Measurements from ENCODE around the gene NOC4L. TPM values are rescaled to one million over a fixed set of nuclear protein-coding genes. Genes with fewer than 3 reads are reported as not detected.
"Not testable (repeated sequence)": the region's sequence is repeated elsewhere in the genome, so short reads cannot be mapped to it uniquely, and the experiment has no call there.

Gene NOC4L
- total RNA-seq, 2 experiments from 2014 or later, result 27.1 to 27.4 TPM

DNA sequence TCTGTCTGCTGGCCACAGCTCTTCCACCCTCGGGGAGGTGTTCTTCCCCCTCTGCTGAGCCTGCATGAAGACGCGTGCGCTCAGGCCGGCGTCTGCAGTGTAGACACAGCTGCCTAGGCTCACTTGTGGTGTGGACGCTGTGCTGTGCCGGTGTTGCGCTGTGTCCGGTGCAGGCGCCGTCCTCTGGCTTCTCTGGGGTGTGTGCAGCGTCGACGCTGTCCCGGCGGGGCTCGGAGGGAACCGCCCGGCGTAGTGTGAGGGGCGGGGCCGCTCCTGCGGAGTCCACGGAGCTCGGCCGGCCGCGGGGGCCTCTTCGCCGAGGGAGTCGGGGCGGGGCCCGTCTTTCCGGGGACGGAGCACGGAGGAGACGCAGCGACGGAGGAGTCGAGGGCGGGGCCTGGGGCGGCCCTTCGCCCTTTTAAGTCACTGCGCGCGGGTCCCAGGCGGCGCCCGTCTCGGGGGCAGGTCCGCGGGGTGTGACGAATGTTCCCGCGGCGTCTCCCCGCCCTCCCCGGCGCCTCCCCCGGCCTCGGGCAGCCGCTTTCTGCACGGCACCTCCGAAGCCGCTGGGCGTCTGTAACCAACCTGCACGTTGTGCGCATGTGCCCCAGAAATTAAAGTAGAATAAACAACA lies 45.2 kb downstream of the NOC4L start:
- peak; percentile 92 for DNase-seq
- peak overlapping the region; percentile 50 for H3K27ac Mint-ChIP-seq
- peak overlapping the region; percentile 89 for H3K4me3 Mint-ChIP-seq
- peaks cover 19% of the 10 kb centered on the region for H3K9me3 Mint-ChIP-seq
- intact Hi-C loops (cut with micrococcal nuclease), result loop anchor here (1.0 to 2.0 kb wide), 7 partner anchors 11 to 521 kb away; partner anchors contain the start of genes DDX51, NOC4L and PGAM5
- peaks cover 9% of the 10 kb centered on the region for H3K36me3 Mint-ChIP-seq (ENCODE audit: low read depth)
- no peaks in the 10 kb centered on the region for H3K27me3 Mint-ChIP-seq (ENCODE audit: low read depth)
- peaks cover 31% of the 10 kb centered on the region for H3K4me1 Mint-ChIP-seq (ENCODE audit: low read depth)
- CTCF ChIA-PET, result interaction anchor here (0.6 to 0.9 kb wide), 2 partner anchors 28 to 564 kb away, joined by 3 read pairs; no protein-coding TSS in a partner anchor

DNA sequence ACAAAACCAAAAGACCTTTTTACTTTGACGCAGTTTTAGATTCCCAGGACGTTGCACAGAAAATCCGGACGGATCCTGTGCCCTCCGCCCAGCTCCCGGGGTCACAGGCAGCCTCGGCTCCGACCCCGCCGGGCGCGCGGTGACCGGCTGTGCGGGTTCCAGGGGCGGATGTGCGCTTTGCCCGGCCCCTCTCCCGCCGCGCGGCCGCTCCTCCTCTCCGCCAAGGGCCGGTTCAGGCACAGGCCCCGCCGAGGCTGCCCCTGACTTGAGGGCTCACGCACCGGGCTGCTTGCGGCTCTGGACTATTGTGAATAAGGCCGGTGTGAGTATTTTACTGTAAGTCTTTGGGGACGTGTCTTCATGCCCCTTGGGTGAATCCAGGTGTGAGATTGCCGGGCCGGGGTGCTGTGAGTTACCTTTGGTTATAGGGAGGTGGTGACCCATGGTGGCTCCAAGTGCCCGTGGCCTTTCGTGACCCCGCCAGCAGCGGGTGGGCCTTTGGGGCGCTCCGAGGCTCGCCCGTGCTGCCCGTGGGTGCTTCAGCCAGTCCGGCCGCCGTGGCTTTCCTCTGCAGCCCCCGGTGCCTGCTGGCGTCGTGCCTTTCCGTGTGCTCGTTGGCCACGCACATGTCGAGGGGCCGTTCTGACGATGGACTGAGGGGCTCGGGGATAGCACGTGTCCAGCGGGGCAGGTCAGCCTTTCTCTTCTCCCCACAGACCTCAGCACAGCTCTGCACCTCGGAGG lies 45.9 kb downstream of the NOC4L start:
- Mint-ChIP-seq H3K4me1 (ENCODE audit: low read depth) (peaks cover 30% of the 10 kb centered on the region), H3K27me3 (ENCODE audit: low read depth) (no peaks in the 10 kb centered on the region), H3K9me3 (peaks cover 16% of the 10 kb centered on the region), H3K4me3 (peak overlapping the region; percentile 89), H3K36me3 (ENCODE audit: low read depth) (peaks cover 9% of the 10 kb centered on the region), H3K27ac (no peak overlapping the region)
- CTCF ChIA-PET, result no interaction called here
- intact Hi-C loops (cut with micrococcal nuclease), result no loop called here
- DNase-seq, result no peak

DNA sequence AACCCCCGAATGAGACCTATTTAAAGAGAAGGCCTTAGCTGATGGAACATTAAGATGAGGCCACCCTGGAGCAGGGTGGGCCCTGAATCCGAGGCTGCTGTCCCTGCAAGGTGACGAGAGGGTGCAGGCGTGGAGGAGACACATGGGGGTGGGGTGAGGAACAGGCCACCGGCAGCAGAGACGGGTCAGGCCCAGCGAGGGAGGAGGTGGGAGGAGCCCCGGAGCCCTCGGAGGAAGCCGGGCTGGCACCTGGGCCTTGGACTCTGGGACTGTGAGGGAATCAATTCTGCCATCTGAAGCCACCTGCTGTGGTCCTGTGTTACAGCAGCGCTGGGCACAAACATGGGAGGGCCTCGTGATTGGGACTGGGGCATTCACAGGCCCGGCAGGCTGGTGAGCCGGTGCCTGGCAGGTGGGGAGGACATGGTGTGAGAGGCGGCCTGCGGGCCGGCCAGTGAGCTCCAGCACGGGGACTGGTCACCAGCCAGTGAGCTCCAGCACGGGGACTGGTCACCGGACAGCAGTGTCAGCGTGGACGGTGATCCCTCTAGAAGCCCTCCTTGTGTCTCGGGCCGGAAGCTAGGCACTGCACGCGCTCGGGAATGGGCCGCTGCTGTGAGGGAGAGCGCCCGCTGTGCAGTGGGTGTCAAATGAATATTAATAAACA lies 46.7 kb downstream of the NOC4L start:
- CTCF ChIA-PET, result no interaction called here
- H3K27me3 Mint-ChIP-seq (ENCODE audit: low read depth), result no peaks in the 10 kb centered on the region
- H3K27ac Mint-ChIP-seq, result no peak overlapping the region

DNA sequence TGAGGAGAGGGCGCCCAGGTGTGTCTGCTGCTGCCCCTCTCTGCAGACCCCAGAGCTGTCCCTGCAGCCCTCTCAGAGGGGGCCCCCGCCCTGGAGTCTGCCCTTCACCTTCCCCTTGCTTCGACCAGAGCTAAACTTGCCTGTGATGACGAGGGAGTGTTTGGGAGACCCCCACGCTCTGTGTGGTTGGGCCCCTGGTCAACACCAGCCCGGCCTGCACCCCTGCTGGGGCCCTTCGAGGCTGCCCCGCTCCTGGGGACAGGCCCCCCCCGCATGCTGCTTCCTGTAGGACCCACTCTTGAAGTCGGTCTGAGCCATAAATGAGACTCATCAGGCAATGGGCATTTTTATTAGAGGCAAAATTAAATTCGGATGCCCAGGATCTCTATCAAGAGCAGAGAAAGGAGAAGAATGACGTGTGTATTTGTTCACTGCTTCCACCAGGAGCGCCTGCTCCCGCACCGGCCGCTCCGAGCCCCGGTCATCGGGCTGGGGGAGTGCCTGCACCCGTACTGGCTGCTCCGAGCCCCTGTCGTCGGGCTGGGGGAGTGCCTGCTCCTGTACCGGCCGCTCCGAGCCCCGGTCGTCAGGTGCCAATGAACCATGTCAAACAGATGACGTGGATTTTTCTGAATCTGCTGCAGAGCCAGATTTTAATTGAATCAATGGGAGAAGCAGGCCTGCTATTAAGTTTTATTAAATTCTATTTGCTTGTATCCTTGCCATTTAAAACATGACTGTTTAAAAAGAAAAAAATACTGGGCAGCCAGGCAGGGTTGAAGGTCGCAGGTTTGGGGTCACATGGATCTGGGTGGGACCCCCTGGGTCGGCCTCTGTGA lies 47.7 kb downstream of the NOC4L start:
- Mint-ChIP-seq H3K27me3 (ENCODE audit: low read depth) (no peaks in the 10 kb centered on the region), H3K27ac (no peak overlapping the region), H3K4me3 (no peak overlapping the region), H3K4me1 (ENCODE audit: low read depth) (peaks cover 17% of the 10 kb centered on the region), H3K36me3 (ENCODE audit: low read depth) (peaks cover 6% of the 10 kb centered on the region), H3K9me3 (peaks cover 12% of the 10 kb centered on the region)
- intact Hi-C loops (cut with micrococcal nuclease), result no loop called here
- no peak for DNase-seq
- CTCF ChIA-PET, result no interaction called here

More for the DNA sequence above, 46.7 kb downstream of the NOC4L start:
- DNase-seq, result no peak
- Mint-ChIP-seq H3K36me3 (ENCODE audit: low read depth) (peaks cover 6% of the 10 kb centered on the region), H3K4me3 (peak overlapping the region; percentile 89), H3K9me3 (peaks cover 12% of the 10 kb centered on the region), H3K4me1 (ENCODE audit: low read depth) (peaks cover 24% of the 10 kb centered on the region)
- intact Hi-C loops (cut with micrococcal nuclease), result no loop called here

DNA sequence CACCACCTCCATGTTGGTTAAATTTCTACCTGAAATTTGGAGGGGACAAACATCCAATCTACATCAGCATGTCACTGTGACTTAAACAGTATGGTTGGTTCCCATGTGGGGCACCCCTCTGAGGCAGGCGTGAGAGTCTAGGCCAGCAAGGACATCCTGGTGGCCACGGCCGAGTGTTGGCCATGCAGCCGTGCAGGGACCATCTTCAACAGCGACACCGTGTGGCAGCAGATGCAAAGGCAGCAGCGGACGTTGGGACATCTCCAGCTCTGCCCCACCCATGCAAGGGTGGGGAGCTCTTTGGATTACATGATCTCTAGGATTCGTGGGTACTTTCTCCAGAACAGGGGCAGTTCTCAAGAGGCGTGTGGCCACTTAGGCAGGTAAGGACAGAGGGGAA lies 49.8 kb downstream of the NOC4L start:
- H3K36me3 Mint-ChIP-seq (ENCODE audit: low read depth), result peaks cover 4% of the 10 kb centered on the region
- H3K9me3 Mint-ChIP-seq, result peaks cover 10% of the 10 kb centered on the region
- no peak overlapping the region for H3K4me3 Mint-ChIP-seq
- CTCF ChIA-PET, result interaction anchor here (0.6 kb wide), 1 partner anchor 10 kb away, joined by 4 read pairs; no protein-coding TSS in a partner anchor
- DNase-seq, result peak; percentile 36
- H3K27me3 Mint-ChIP-seq (ENCODE audit: low read depth), result no peaks in the 10 kb centered on the region
- intact Hi-C loops (cut with micrococcal nuclease), result no loop called here
- no peak overlapping the region for H3K27ac Mint-ChIP-seq
- peaks cover 9% of the 10 kb centered on the region for H3K4me1 Mint-ChIP-seq (ENCODE audit: low read depth)

DNA sequence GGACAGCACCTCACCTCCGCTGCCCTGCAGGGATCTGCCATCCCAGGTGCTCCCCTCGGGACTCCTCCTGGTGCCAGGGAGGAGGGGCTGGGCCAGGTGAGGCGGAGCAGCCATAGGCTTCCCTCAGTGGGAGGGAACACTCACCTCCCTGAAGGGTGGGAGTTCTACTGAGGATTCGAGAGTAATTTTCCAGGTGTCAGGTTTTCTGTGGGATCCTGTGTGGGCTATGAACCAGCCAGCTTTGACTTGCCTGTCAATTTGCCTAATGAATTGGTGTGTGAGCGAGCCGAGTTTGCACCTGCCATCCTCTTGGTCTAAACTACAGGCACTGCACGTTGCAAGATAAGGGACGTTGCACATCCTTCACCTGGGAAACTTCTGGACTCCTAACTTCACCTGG lies 50.3 kb downstream of the NOC4L start:
- H3K27ac Mint-ChIP-seq, result no peak overlapping the region
- H3K27me3 Mint-ChIP-seq (ENCODE audit: low read depth), result no peaks in the 10 kb centered on the region
- peaks cover 10% of the 10 kb centered on the region for H3K9me3 Mint-ChIP-seq
- peaks cover 5% of the 10 kb centered on the region for H3K4me1 Mint-ChIP-seq (ENCODE audit: low read depth)
- CTCF ChIA-PET, result interaction anchor here (0.6 kb wide), 1 partner anchor 10 kb away, joined by 4 read pairs; no protein-coding TSS in a partner anchor
- DNase-seq, result no peak
- intact Hi-C loops (cut with micrococcal nuclease), result no loop called here
- no peak overlapping the region for H3K4me3 Mint-ChIP-seq
- peaks cover 4% of the 10 kb centered on the region for H3K36me3 Mint-ChIP-seq (ENCODE audit: low read depth)

DNA sequence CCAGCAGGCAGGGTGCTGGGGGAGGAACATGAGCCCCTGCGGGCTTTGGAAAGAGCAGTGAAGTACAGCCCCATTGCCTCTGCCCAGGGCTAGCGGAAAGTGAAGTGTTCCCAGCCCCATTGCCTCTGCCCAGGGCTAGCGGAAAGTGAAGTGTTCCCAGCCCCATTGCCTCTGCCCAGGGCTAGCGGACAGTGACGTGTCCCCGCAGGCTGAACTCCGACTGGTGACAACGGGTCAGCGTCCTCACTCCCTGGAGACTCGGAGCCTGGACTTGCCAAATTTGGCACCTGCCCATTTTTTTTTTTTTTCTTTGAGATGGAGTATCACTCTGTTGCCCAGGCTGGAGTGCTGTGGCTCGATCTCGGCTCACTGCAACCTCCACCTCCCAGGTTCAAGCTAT lies 51.0 kb downstream of the NOC4L start:
- H3K27ac Mint-ChIP-seq; CTCF ChIA-PET; H3K4me3 Mint-ChIP-seq; H3K4me1 Mint-ChIP-seq (ENCODE audit: low read depth); DNase-seq; H3K36me3 Mint-ChIP-seq (ENCODE audit: low read depth); intact Hi-C loops (cut with micrococcal nuclease); H3K27me3 Mint-ChIP-seq (ENCODE audit: low read depth): not testable (repeated sequence)
- peaks cover 10% of the 10 kb centered on the region for H3K9me3 Mint-ChIP-seq

DNA sequence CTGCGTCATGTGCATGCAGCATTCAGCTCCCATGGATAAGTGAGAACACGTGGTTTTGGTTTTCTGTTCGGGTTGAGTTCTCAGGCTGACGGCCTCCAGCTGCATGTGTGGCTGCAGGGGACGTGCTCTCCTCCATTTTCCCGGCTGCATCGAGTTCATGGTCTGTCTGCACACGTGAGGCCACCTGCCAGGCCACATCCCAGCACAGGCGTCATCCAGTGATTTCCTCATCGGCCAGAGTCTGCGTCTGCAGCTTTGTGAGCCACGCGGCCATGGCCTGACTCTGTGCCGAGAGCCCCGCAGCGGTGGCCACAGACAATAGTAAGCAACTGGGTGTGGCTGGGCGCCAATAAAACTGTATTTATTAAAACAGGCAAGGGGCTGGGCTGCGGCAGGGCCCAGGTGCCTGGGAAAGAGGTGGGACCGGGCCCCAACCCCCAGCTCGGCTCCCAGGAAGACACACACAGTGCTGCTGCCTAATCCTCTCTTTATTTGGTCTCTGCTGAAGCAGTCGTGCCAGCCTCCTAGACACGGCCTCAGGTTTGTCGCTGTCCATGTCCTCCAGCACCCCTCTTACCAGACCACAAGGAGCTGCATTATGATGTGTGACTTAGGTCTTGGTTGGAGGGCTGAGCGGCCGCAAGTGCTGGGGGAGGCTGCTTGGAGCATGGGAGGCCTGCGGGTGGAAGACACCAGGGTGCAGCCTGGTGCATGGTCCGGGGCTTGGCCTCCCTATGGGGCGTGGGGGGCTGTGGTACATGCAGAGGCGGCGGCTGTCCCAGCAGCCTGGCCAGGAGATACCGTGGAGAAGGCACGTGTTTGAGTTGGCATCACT lies 52.0 kb downstream of the NOC4L start:
- intact Hi-C loops (cut with micrococcal nuclease), result no loop called here
- CTCF ChIA-PET, result no interaction called here
- DNase-seq, result no peak
- Mint-ChIP-seq H3K27me3 (ENCODE audit: low read depth) (no peaks in the 10 kb centered on the region), H3K36me3 (ENCODE audit: low read depth) (peaks cover 4% of the 10 kb centered on the region), H3K4me3 (no peak overlapping the region), H3K4me1 (ENCODE audit: low read depth) (no peaks in the 10 kb centered on the region), H3K27ac (no peak overlapping the region), H3K9me3 (peaks cover 10% of the 10 kb centered on the region)

DNA sequence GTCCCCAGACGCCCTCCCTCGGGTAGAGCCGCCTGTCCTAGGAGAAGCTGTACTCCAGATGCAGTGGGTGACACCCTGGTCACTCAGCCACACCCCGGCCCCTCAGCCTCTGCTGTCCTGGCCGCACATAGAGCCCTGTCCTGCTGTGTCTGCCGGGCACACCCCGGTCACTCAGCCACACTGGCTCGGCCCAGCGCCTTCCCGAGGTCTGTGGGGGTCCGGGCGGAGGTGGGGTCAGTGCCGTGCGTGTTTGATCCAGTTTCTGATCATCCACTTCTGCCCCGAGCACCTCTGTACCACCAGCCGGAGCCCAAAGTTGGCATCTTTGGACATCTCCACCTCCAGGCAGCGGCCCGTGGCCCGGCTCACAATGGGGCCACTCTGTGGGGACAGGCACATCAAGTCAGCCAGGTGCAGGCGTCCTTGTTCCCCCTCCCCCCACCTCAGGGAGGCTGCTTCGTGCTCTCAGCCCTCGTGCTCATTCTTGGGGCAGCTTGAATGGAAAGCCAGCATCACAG lies 52.7 kb downstream of the NOC4L start:
- no peak for DNase-seq
- CTCF ChIA-PET, result interaction anchor here (0.5 kb wide), 1 partner anchor 750 kb away, joined by 3 read pairs; no protein-coding TSS in a partner anchor
- Mint-ChIP-seq H3K27ac (no peak overlapping the region), H3K27me3 (ENCODE audit: low read depth) (no peaks in the 10 kb centered on the region), H3K4me1 (ENCODE audit: low read depth) (no peaks in the 10 kb centered on the region), H3K36me3 (ENCODE audit: low read depth) (peaks cover 4% of the 10 kb centered on the region), H3K4me3 (no peak overlapping the region), H3K9me3 (peaks cover 10% of the 10 kb centered on the region)
- intact Hi-C loops (cut with micrococcal nuclease), result no loop called here

DNA sequence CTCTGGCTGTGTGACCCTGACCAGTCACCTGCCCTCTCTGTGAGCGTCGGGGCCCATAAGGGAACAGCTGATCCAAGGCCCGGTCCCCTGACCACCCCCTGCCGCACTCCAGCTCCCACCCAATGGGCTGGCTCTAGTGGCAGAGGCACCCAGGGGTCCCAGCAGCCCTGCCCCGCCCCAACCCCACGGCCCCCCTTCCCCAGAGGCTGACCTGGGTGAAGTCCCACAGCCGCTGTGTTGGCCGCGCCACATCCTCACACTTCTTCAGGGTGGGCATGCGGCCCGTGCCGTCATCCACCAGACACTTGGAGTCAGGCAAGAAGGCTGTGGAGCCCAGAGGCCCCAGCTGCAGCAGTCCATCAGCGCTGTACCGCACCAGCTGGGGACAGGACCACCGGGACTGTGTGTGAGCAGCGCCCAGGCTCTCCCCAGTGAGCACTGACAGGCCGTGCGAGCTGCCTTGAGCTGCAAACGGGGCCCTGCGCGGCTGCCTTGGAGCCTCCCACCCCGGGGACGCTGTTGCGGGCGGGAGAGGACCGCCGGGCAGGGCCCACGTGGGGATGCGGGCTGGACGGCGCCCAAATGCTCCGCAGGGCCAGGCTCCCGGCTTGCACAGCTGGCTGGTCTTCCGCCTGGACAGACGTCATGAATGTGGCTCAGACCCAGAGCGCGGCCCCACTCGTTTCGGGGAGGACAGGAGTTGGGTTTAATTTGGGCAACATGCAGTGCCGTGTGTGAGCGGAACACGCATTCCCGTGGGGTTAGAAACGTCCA lies 53.5 kb downstream of the NOC4L start:
- H3K4me3 Mint-ChIP-seq, result no peak overlapping the region
- H3K27me3 Mint-ChIP-seq (ENCODE audit: low read depth), result peaks cover 2% of the 10 kb centered on the region
- intact Hi-C loops (cut with micrococcal nuclease), result no loop called here
- CTCF ChIA-PET, result interaction anchor here (0.5 kb wide), 1 partner anchor 750 kb away, joined by 3 read pairs; no protein-coding TSS in a partner anchor
- no peak for DNase-seq
- H3K4me1 Mint-ChIP-seq (ENCODE audit: low read depth), result no peaks in the 10 kb centered on the region
- H3K9me3 Mint-ChIP-seq, result peaks cover 10% of the 10 kb centered on the region
- no peak overlapping the region for H3K27ac Mint-ChIP-seq
- peaks cover 4% of the 10 kb centered on the region for H3K36me3 Mint-ChIP-seq (ENCODE audit: low read depth)

DNA sequence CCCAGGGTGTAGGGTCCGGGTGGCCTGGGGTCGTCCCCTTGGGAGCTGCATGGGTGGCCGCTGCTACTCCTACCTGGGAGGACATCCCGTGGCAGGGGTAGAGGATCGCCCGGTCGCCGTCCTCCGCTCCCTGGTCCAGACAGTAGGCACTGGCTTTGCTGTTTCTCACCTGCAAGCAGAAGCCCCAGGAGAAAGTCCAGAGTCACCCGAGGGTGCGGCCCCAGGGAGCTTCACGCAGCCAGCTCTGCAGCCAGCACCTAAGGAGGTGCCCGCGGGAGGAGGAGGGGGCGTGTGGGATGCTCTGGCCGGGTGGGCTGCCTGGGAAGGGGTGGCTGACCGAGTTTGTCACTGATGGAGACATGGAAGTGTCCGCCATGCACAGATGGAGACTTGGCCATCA lies 54.8 kb downstream of the NOC4L start:
- H3K4me1 Mint-ChIP-seq (ENCODE audit: low read depth), result no peaks in the 10 kb centered on the region
- DNase-seq, result no peak
- intact Hi-C loops (cut with micrococcal nuclease), result no loop called here
- no peak overlapping the region for H3K4me3 Mint-ChIP-seq
- CTCF ChIA-PET, result no interaction called here
- H3K27me3 Mint-ChIP-seq (ENCODE audit: low read depth), result peaks cover 2% of the 10 kb centered on the region
- H3K36me3 Mint-ChIP-seq (ENCODE audit: low read depth), result peaks cover 2% of the 10 kb centered on the region
- H3K9me3 Mint-ChIP-seq, result peaks cover 2% of the 10 kb centered on the region
- no peak overlapping the region for H3K27ac Mint-ChIP-seq

All from activated naive CD4-positive, alpha-beta T cell treated with anti-CD3 and anti-CD28 coated beads for 36 hours (primary cell).